Neutrophil (primary cell): ENCODE measurements around the gene IDUA.

Source experiments
- H3K27ac ChIP-seq: fragments of 200-600 bp; sonication (generic); 2 replicates; pipeline ENCODE4 v1.5.1; 2016; ENCODE audit warnings: mild to moderate bottlenecking, moderate library complexity
- H3K27me3 ChIP-seq: fragments of 200-600 bp; sonication (generic); 2 replicates; pipeline ENCODE4 v1.6.0; 2016; ENCODE audit warnings: mild to moderate bottlenecking
- H3K36me3 ChIP-seq: fragments of 200-600 bp; sonication (generic); 2 replicates; pipeline ENCODE4 v1.5.1; 2017
- H3K4me1 ChIP-seq, 2 experiments: fragments of 200-600 bp in 1 of 2; sonication (generic) in 1 of 2; 1 replicate in 1 of 2; 2 replicates in 1 of 2; pipeline versions ENCODE4 v1.5.1 to v1.6.1; 2013 to 2016; ENCODE audit warnings: low read depth in 1 of 2, low read length in 1 of 2, mild to moderate bottlenecking in 1 of 2, moderate library complexity in 1 of 2; ENCODE audit not compliant: control insufficient read depth in 1 of 2, insufficient read depth in 1 of 2
- H3K4me3 ChIP-seq, 2 experiments: fragments of 200-600 bp in 1 of 2; sonication (generic) in 1 of 2; 1 replicate in 1 of 2; 2 replicates in 1 of 2; pipeline ENCODE4 v1.5.1; 2013 to 2016; ENCODE audit warnings: low read depth in 1 of 2, low read length in 1 of 2, mild to moderate bottlenecking in 1 of 2, moderate library complexity in 1 of 2
- H3K9me3 ChIP-seq: fragments of 200-600 bp; sonication (generic); 2 replicates; pipeline ENCODE4 v1.5.1; 2016
- TF ChIP-seq, protein P1 (sequence below): fragments of 200-600 bp; sonication (generic); IDR thresholded peaks from 2 replicates; pipeline ENCODE4 v1.5.1; 2016; ENCODE audit warnings: antibody characterized with exemption

IDUA gene

DNA sequence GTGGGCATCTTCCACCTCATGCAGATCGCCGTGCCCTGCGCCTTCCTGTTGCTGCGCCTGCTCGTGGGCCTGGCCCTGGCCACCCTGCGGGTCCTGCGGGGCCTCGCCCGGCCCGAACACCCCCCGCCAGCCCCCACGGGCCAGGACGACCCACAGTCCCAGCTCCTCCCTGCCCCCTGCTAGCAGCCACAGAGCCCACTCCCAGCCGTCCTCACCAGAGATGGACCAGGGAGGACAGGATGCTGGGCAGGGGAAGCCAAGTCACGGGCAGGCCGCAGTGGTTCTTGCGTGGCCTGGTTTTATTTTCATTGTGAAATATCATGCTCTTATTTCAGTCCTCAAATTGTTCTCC lies 28.6 kb upstream of the IDUA start:
- Histone ChIP-seq H3K27ac (no peak overlapping the region), H3K36me3 (peaks cover 98% of the 10 kb centered on the region), H3K27me3 (no peaks in the 10 kb centered on the region), H3K9me3 (no peaks in the 10 kb centered on the region), H3K4me3 (no peak overlapping the region), H3K4me1 (no peaks in the 10 kb centered on the region)
- TF ChIP-seq, protein P1, sequence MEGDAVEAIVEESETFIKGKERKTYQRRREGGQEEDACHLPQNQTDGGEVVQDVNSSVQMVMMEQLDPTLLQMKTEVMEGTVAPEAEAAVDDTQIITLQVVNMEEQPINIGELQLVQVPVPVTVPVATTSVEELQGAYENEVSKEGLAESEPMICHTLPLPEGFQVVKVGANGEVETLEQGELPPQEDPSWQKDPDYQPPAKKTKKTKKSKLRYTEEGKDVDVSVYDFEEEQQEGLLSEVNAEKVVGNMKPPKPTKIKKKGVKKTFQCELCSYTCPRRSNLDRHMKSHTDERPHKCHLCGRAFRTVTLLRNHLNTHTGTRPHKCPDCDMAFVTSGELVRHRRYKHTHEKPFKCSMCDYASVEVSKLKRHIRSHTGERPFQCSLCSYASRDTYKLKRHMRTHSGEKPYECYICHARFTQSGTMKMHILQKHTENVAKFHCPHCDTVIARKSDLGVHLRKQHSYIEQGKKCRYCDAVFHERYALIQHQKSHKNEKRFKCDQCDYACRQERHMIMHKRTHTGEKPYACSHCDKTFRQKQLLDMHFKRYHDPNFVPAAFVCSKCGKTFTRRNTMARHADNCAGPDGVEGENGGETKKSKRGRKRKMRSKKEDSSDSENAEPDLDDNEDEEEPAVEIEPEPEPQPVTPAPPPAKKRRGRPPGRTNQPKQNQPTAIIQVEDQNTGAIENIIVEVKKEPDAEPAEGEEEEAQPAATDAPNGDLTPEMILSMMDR: no peak

DNA sequence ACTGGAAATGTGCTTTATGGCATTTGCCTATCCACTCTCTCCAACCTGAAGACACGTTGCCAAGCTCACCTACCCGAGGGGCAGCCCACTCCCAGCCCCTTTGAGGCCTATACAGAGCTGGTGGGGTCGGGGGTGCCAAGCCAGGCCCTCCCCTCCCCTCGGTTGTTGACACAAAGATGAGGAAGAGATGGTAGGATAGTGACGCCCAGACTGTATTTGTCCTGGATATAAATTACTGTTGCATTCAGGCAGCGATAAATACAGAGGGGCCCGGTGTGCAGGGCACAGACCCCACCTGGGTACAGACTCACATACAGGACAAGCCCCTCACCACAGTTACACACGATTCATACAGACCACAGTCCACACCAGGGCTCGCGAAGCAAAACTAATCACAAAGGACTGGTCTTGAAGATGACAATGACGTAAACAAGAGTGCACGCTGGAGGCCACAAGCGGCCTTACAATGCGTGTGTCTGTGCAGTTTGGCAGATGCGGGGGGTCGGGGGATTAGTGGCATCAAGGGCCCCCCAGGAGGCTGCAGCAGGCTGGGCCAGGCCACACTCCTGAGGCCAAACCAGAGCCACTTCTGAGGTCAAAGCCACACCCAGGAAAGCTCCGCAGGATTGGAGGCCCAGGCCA lies 28.0 kb upstream of the IDUA start:
- Histone ChIP-seq H3K27me3 (no peaks in the 10 kb centered on the region), H3K4me1 (no peaks in the 10 kb centered on the region), H3K27ac (no peak overlapping the region), H3K9me3 (no peaks in the 10 kb centered on the region), H3K4me3 (no peak overlapping the region), H3K36me3 (peaks cover 98% of the 10 kb centered on the region)
- TF ChIP-seq, protein P1: no peak

- no peaks in the 10 kb centered on the region for H3K27me3 ChIP-seq
- no peaks in the 10 kb centered on the region for H3K4me1 ChIP-seq
- H3K4me3 ChIP-seq: no peak overlapping the region
- no peak overlapping the region for H3K27ac ChIP-seq
- peaks cover 99% of the 10 kb centered on the region for H3K36me3 ChIP-seq
- TF ChIP-seq, protein P1: no peak
- H3K9me3 ChIP-seq: no peaks in the 10 kb centered on the region
Measured at GRCh38 chr4:959338-960139, 27.3 kb upstream of the IDUA start.

GRCh38 chr4:960140-960635 lies 26.7 kb upstream of the IDUA start:
- H3K4me1 ChIP-seq: no peaks in the 10 kb centered on the region
- H3K36me3 ChIP-seq: peaks cover 99% of the 10 kb centered on the region
- H3K27me3 ChIP-seq: no peaks in the 10 kb centered on the region
- no peaks in the 10 kb centered on the region for H3K9me3 ChIP-seq
- TF ChIP-seq, protein P1: no peak
- H3K27ac ChIP-seq: no peak overlapping the region
- H3K4me3 ChIP-seq: no peak overlapping the region

DNA sequence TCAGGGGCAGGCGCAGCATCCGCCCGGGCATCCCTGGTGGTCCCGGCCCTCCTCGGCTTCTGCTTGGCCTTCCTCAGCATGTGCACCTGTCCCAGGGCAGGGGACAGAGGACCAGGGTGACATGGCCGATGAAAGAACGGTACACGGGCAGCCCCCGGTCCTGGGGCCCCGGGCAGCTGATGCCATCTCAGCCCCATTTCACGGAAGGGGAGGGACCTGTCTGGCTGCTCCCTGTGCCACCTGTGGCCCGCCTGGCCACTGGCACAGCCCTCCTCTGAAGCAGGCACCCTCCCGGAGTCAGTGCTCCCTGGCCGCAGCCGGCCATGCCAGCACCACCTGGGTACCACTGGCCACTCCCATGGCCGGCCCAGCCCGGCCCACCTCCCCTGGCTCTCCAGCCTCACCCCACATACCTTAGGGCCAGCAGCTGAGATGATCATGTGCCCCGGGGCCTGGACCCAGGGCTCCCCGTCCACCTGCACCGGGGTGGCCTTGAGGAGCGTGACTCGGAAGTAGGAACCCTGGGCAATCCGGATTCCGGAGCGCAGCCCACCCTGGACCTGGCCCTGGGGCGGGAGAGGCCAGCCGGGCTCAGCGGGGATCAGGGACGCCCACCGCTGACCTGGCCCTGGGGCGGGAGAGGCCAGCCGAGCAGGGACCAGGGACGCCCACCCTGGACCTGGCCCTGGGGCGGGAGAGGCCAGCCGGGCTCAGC lies 26.1 kb upstream of the IDUA start:
- Histone ChIP-seq H3K4me1 (no peaks in the 10 kb centered on the region), H3K4me3 (no peak overlapping the region), H3K9me3 (no peaks in the 10 kb centered on the region), H3K27ac (no peak overlapping the region), H3K27me3 (no peaks in the 10 kb centered on the region), H3K36me3 (peaks cover 98% of the 10 kb centered on the region)
- TF ChIP-seq, protein P1: no peak
